ENCODE data around the gene SREBF1. TPM values are rescaled to one million over a fixed set of nuclear protein-coding genes. Genes with fewer than 3 reads are reported as not detected.

SREBF1 gene
- polyA plus RNA-seq, 1 donor: 79.1 TPM

DNA sequence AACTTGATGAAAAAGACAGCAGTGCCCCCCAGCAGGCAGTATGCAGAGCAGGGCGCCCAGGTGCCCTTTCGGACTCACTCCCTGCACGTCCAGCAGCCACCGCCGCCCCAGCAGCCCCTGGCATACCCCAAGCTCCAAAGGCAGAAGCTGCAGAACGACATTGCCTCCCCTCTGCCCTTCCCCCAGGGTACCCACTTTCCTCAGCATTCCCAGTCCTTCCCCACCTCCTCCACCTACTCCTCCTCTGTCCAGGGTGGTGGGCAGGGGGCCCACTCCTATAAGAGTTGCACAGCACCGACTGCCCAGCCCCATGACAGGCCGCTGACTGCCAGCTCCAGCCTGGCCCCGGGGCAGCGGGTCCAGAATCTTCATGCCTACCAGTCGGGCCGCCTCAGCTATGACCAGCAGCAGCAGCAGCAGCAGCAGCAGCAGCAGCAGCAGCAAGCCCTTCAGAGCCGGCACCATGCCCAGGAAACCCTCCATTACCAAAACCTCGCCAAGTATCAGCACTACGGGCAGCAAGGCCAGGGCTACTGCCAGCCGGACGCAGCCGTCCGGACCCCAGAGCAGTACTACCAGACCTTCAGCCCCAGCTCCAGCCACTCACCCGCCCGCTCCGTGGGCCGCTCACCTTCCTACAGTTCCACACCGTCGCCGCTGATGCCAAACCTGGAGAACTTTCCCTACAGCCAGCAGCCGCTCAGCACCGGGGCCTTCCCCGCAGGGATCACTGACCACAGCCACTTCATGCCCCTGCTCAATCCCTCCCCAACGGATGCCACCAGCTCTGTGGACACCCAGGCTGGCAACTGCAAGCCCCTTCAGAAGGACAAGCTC, 43.2 kb downstream of the SREBF1 start:
- Histone ChIP-seq H3K4me1 (ENCODE audit: control insufficient read depth, insufficient read depth, low read length) (peaks cover 23% of the 10 kb centered on the region), H3K27me3 (ENCODE audit: control insufficient read depth, insufficient read depth, low read length) (no peaks in the 10 kb centered on the region), H3K9me3 (ENCODE audit: control insufficient read depth, low read depth, low read length) (peaks cover 5% of the 10 kb centered on the region), H3K27ac (ENCODE audit: low read length) (no peak overlapping the region), H3K36me3 (ENCODE audit: control insufficient read depth, insufficient read depth, low read length) (peaks cover 57% of the 10 kb centered on the region), H3K4me3 (ENCODE audit: low read length) (no peak overlapping the region)
- no CpG with 5 or more reads among the region's 30 CpGs for WGBS (ENCODE audit: insufficient coverage, low lambda C conversion rate)
- DNase-seq: no peak

DNA sequence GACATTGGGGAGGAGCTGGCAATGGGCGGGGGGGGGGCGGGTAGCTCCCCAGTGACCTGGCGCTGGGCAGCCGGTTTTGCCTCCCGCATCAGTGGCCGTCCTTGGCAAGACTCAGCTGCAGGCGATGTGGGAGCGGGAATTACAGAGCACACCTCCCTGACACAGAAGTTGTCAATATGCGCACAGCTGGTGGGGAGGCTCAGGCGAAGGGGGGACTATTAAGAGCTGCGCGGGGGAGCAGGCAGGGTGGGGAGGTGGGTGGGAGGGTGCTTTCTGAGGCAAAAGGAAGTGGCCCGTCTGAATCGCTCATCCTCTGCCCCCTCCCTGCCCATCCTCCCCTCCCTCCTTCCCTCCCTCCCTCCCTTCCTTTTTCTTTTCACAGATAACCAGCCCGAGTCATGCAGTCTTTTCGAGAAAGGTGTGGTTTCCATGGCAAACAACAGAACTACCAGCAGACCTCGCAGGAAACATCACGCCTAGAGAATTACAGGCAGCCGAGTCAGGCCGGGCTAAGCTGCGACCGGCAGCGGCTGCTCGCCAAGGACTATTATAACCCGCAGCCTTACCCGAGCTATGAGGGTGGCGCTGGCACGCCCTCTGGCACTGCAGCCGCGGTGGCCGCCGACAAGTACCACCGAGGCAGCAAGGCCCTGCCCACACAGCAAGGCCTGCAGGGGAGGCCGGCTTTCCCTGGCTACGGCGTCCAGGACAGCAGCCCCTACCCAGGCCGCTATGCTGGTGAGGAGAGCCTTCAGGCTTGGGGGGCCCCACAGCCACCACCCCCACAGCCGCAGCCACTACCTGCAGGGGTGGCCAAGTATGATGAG, 44.0 kb downstream of the SREBF1 start:
- WGBS (ENCODE audit: insufficient coverage, low lambda C conversion rate): no CpG with 5 or more reads among the region's 38 CpGs
- DNase-seq: no peak

DNA sequence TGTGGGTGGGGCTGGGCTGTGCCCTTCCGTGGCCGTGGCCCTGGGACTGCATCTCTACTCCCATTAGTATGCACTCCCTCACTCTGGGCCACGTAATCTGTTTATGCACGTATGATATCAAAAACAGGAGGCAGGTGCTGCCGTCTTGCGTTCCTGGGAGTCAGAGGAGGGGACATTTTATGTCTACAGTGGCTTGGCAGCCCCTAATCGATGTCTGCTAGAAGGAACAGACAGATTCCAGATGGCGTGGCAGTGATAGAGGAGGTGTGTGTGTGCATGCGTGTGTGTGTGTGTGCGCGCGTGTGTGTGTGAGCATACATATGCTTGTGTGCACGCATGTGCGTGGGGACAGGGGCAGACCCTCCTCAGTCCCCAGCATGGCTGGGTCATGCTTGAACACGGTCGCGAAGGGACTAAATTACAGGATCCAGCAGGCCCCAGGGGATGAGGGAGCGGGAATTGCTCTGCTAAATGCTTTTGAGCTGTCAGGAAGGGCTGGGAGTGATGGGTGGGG, 44.7 kb downstream of the SREBF1 start:
- Histone ChIP-seq H3K27ac (ENCODE audit: low read length) (no peak overlapping the region), H3K4me1 (ENCODE audit: control insufficient read depth, insufficient read depth, low read length) (peaks cover 23% of the 10 kb centered on the region), H3K9me3 (ENCODE audit: control insufficient read depth, low read depth, low read length) (peaks cover 3% of the 10 kb centered on the region), H3K36me3 (ENCODE audit: control insufficient read depth, insufficient read depth, low read length) (peaks cover 42% of the 10 kb centered on the region), H3K27me3 (ENCODE audit: control insufficient read depth, insufficient read depth, low read length) (no peaks in the 10 kb centered on the region), H3K4me3 (ENCODE audit: low read length) (no peak overlapping the region)
- no peak for DNase-seq
- no CpG with 5 or more reads among the region's 18 CpGs for WGBS (ENCODE audit: insufficient coverage, low lambda C conversion rate)

More for the DNA sequence above, 44.0 kb downstream of the SREBF1 start:
- H3K4me3 ChIP-seq (ENCODE audit: low read length): no peak overlapping the region
- H3K9me3 ChIP-seq (ENCODE audit: control insufficient read depth, low read depth, low read length): peaks cover 4% of the 10 kb centered on the region
- no peaks in the 10 kb centered on the region for H3K27me3 ChIP-seq (ENCODE audit: control insufficient read depth, insufficient read depth, low read length)
- no peak overlapping the region for H3K27ac ChIP-seq (ENCODE audit: low read length)
- H3K4me1 ChIP-seq (ENCODE audit: control insufficient read depth, insufficient read depth, low read length): peaks cover 23% of the 10 kb centered on the region
- H3K36me3 ChIP-seq (ENCODE audit: control insufficient read depth, insufficient read depth, low read length): peaks cover 49% of the 10 kb centered on the region

DNA sequence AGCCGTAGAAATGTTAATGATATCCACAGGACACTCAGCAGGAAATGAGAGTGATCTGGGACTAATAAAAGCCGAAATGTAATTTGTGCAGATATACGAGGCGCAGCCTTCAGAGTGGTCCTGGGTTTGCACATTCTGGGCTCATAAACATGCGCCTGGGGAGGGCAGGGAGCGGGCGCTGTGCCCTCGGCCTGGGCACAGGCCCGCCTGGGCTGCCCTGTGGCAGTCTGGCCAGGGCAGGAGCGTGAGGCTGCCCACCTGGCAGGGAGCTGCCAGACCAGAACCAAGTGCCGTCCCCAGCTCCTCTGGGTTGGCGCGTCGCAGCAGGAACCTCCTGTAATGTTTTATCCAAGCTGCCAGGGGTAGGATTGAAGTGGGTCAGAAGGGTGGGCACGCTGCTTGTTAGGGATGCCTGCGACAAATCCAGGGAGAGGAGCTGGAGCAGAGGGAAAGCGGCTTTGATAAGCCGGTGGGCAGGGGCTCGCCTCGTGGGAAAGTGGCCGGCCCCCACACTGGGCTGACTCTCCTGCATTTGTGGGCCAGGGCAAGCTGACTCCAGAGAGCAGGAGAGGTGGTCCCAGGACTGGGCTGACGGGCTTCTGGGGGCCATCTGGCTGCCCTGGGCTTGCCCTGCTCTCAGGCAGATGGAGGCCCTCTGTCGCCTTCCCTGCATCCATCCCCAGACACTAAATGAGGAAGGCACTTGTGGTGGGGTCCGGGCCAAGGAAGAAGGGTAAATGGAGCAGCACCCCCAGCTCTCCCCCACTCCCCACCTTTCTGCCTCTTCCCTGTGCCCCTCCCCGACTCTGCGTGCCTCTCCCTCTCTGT, 45.9 kb downstream of the SREBF1 start:
- Histone ChIP-seq H3K4me1 (ENCODE audit: control insufficient read depth, insufficient read depth, low read length) (peaks cover 23% of the 10 kb centered on the region), H3K36me3 (ENCODE audit: control insufficient read depth, insufficient read depth, low read length) (peaks cover 30% of the 10 kb centered on the region)

DNA sequence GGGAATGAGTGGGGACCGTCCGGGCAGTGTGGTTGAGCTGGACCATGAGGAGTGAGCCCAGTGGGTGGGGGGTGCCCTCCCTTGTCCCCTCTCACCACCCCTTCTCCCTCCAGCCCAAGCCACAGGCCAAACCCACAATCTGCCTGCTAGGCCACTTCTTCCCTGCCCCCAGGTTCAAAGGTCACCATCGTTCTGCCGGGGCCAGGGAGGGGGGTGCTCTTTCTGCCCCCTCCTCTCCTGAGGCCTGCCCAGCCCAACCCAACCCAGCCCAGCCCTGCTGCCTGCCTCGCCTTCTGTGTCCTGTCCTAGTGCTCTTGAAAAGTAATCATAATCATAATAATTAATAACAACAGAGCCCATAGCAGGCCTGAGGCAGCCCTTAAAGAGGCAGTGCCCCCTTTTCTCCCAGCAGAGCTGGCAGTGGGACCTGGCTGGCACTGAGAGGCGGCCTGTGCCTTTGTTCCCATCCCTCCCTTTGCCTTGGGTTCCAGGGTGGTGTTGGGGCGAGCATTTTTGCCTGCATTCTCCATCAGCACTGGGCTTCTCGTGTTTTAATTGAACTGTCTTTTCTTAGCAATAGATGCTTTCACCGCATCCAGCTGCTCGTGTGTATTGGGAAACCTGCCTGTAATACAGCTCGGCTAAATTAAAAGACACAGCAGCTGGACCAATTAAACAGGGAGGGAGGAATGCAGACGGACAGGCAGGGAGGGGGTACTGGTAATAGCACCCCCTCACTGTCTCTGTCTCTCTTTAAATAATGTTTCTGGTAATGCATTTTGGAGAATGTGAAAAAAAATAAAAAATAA, 46.8 kb downstream of the SREBF1 start:
- no peak overlapping the region for H3K4me3 ChIP-seq (ENCODE audit: low read length)
- H3K27ac ChIP-seq (ENCODE audit: low read length): peak overlapping the region; percentile 10
- no peaks in the 10 kb centered on the region for H3K9me3 ChIP-seq (ENCODE audit: control insufficient read depth, low read depth, low read length)
- H3K27me3 ChIP-seq (ENCODE audit: control insufficient read depth, insufficient read depth, low read length): no peaks in the 10 kb centered on the region
- H3K36me3 ChIP-seq (ENCODE audit: control insufficient read depth, insufficient read depth, low read length): peaks cover 21% of the 10 kb centered on the region
- WGBS (ENCODE audit: insufficient coverage, low lambda C conversion rate): no CpG with 5 or more reads among the region's 12 CpGs
- DNase-seq: peak in 1 of 2 donors; percentile 41
- H3K4me1 ChIP-seq (ENCODE audit: control insufficient read depth, insufficient read depth, low read length): peaks cover 27% of the 10 kb centered on the region

More for the DNA sequence above, 45.9 kb downstream of the SREBF1 start:
- Histone ChIP-seq H3K9me3 (ENCODE audit: control insufficient read depth, low read depth, low read length) (no peaks in the 10 kb centered on the region), H3K27ac (ENCODE audit: low read length) (peak overlapping the region; percentile 1), H3K27me3 (ENCODE audit: control insufficient read depth, insufficient read depth, low read length) (no peaks in the 10 kb centered on the region), H3K4me3 (ENCODE audit: low read length) (no peak overlapping the region)
- no peak for DNase-seq
- WGBS (ENCODE audit: insufficient coverage, low lambda C conversion rate): 93% methylated on average over 3 of the region's 26 CpGs

DNA sequence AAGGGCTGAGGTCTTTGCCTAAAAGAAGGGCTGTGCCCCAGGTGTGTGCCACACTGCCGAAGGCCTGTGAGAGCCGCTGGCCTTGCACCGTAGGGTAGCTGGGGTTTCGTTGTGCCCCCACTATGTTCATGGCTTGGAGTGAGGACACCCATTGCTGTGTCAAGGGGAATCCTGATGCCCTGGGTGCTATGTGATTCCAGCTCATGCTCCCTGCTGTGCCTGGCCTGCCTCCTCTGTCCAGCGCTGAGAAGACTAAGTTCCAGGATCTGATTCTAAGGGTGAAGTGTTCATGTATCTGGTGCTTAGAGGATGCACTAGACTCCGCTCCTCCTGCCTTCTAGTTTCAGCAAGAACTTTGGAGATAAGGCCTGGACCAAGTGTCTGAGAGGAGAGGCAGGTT, 47.4 kb downstream of the SREBF1 start:
- no peak for DNase-seq
- peak overlapping the region; percentile 10 for H3K27ac ChIP-seq (ENCODE audit: low read length)
- H3K36me3 ChIP-seq (ENCODE audit: control insufficient read depth, insufficient read depth, low read length): peaks cover 15% of the 10 kb centered on the region
- peaks cover 31% of the 10 kb centered on the region for H3K4me1 ChIP-seq (ENCODE audit: control insufficient read depth, insufficient read depth, low read length)
- no peaks in the 10 kb centered on the region for H3K9me3 ChIP-seq (ENCODE audit: control insufficient read depth, low read depth, low read length)
- H3K27me3 ChIP-seq (ENCODE audit: control insufficient read depth, insufficient read depth, low read length): no peaks in the 10 kb centered on the region
- no peak overlapping the region for H3K4me3 ChIP-seq (ENCODE audit: low read length)
- WGBS (ENCODE audit: insufficient coverage, low lambda C conversion rate): no CpG with 5 or more reads among the region's 6 CpGs

DNA sequence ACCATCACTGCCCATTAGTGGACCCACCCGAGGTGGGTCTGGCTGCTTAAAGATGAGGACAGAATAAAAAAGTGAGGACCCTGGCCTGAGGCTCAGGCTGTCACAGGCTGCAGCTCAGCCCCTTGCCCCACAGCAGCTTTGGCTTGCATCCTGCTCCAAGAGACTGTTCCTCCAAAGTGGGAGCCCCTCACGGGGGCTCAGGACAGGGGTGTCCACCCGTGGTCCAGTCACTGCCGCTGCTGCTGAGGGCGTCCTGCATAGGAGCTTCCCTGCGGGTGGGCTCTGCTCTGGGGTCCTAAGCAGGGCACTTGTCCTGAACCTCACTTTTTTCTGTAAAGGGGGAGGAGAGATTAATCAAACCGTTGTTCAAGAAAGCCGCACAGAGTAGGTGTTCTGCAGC, 47.8 kb downstream of the SREBF1 start:
- H3K27me3 ChIP-seq (ENCODE audit: control insufficient read depth, insufficient read depth, low read length): no peaks in the 10 kb centered on the region
- DNase-seq: no peak
- peaks cover 11% of the 10 kb centered on the region for H3K36me3 ChIP-seq (ENCODE audit: control insufficient read depth, insufficient read depth, low read length)
- no peak overlapping the region for H3K4me3 ChIP-seq (ENCODE audit: low read length)
- WGBS (ENCODE audit: insufficient coverage, low lambda C conversion rate): no CpG with 5 or more reads among the region's 8 CpGs
- H3K27ac ChIP-seq (ENCODE audit: low read length): no peak overlapping the region
- no peaks in the 10 kb centered on the region for H3K9me3 ChIP-seq (ENCODE audit: control insufficient read depth, low read depth, low read length)
- peaks cover 35% of the 10 kb centered on the region for H3K4me1 ChIP-seq (ENCODE audit: control insufficient read depth, insufficient read depth, low read length)

DNA sequence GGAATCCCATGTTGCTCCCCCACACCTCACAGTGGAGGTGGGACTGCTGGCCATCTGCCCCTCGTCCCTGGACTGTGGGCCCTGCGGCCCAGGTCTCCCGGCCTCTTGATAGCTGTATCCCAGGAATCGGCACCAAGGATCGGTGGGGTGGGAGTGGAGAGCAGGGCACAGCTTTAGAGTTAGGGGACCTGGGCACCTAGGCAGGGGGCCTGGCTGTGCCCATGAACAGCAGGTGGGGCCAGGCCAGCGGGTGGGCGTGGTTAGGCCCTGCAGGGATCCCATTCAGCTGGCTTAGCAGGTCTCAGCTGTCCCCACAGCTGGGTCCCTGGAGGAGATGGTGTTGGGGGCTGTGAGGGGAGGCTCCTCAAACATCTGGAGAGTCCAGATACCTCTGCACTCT, 49.2 kb downstream of the SREBF1 start:
- Histone ChIP-seq H3K4me1 (ENCODE audit: control insufficient read depth, insufficient read depth, low read length) (peaks cover 39% of the 10 kb centered on the region), H3K4me3 (ENCODE audit: low read length) (no peak overlapping the region), H3K36me3 (ENCODE audit: control insufficient read depth, insufficient read depth, low read length) (no peaks in the 10 kb centered on the region), H3K9me3 (ENCODE audit: control insufficient read depth, low read depth, low read length) (no peaks in the 10 kb centered on the region), H3K27ac (ENCODE audit: low read length) (no peak overlapping the region), H3K27me3 (ENCODE audit: control insufficient read depth, insufficient read depth, low read length) (peaks cover 3% of the 10 kb centered on the region)
- no peak for DNase-seq
- no CpG with 5 or more reads among the region's 7 CpGs for WGBS (ENCODE audit: insufficient coverage, low lambda C conversion rate)

DNA sequence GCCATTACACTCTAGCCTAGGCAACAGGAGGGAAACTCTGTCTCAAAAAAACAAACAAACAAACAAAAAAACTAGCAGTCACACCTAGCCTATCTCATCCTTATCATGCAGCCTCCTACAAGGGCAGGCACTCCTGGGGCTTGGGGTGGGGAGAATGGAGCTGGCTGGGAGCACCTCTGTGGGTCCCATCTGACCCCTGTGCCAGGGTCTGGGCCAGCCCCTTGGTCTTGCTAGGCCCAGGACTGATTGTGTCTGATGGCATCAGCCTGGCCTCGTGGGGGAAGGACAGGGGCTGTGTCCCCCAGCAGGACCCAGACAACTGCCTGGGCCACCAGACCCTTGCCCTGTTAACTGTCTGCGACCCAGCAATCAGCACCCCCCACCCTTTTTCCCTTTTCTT, 49.8 kb downstream of the SREBF1 start:
- peaks cover 3% of the 10 kb centered on the region for H3K27me3 ChIP-seq (ENCODE audit: control insufficient read depth, insufficient read depth, low read length)
- no peaks in the 10 kb centered on the region for H3K36me3 ChIP-seq (ENCODE audit: control insufficient read depth, insufficient read depth, low read length)
- WGBS (ENCODE audit: insufficient coverage, low lambda C conversion rate): no CpG with 5 or more reads among the region's 2 CpGs
- H3K27ac ChIP-seq (ENCODE audit: low read length): no peak overlapping the region
- no peak for DNase-seq
- H3K4me1 ChIP-seq (ENCODE audit: control insufficient read depth, insufficient read depth, low read length): peaks cover 37% of the 10 kb centered on the region
- H3K9me3 ChIP-seq (ENCODE audit: control insufficient read depth, low read depth, low read length): no peaks in the 10 kb centered on the region
- H3K4me3 ChIP-seq (ENCODE audit: low read length): no peak overlapping the region

Measured in large intestine (tissue), 3 donors.